Stimulated activated naive CD8-positive, alpha-beta T cell treated with anti-CD3 and anti-CD28 coated beads, Interleukin-15, Interleukin-2, amounts not matched to agents 100 ng/mL and 50 ng/mL, for 24 hours (primary cell): ENCODE data around the gene NOVA2.
"Not testable (repeated sequence)": the region's sequence is repeated elsewhere in the genome, so short reads cannot be mapped to it uniquely, and the experiment has no call there.

Experiments used
- H3K27ac Mint-ChIP-seq: one replicate; pipeline ENCODE4 v1.8.0; 2021; ENCODE audit warnings: mild to moderate bottlenecking, mixed read lengths
- H3K27me3 Mint-ChIP-seq: one replicate; pipeline ENCODE4 v1.8.0; 2021; ENCODE audit warnings: mixed read lengths
- H3K36me3 Mint-ChIP-seq: one replicate; pipeline ENCODE4 v1.8.0; 2021; ENCODE audit warnings: low read depth, mixed read lengths
- H3K4me1 Mint-ChIP-seq: one replicate; pipeline ENCODE4 v1.8.0; 2021; ENCODE audit warnings: low read depth, mixed read lengths
- H3K4me3 Mint-ChIP-seq: one replicate; pipeline ENCODE4 v1.8.0; 2021; ENCODE audit warnings: mild to moderate bottlenecking, mixed read lengths
- H3K9me3 Mint-ChIP-seq: one replicate; pipeline ENCODE4 v1.8.0; 2021; ENCODE audit warnings: mixed read lengths

Gene NOVA2

GRCh38 chr19:45902651-45903625 lies 70.7 kb downstream of the NOVA2 start:
- Mint-ChIP-seq H3K4me3 (peak overlapping the region; percentile 91), H3K27me3 (no peaks in the 10 kb centered on the region), H3K27ac (peak overlapping the region; percentile 85), H3K9me3 (no peaks in the 10 kb centered on the region), H3K36me3 (peaks cover 11% of the 10 kb centered on the region), H3K4me1 (peaks cover 12% of the 10 kb centered on the region)

- H3K36me3 Mint-ChIP-seq = peaks cover 11% of the 10 kb centered on the region
- H3K4me3 Mint-ChIP-seq = peak within 1 kb of the TSS; percentile 91
- peak within 1 kb of the TSS; percentile 85 for H3K27ac Mint-ChIP-seq
- H3K9me3 Mint-ChIP-seq = no peaks in the 10 kb centered on the region
- no peaks in the 10 kb centered on the region for H3K27me3 Mint-ChIP-seq
- peaks cover 12% of the 10 kb centered on the region for H3K4me1 Mint-ChIP-seq
Observed at GRCh38 chr19:45901912-45902650, 71.6 kb downstream of the NOVA2 start, which contains the start of gene MYPOP. TSS of gene MYPOP (minus strand) at chr19:45902613. CDS start at chr19:45901773, 840 bp downstream.

- H3K36me3 Mint-ChIP-seq = peaks cover 11% of the 10 kb centered on the region
- no peak overlapping the region for H3K27ac Mint-ChIP-seq
- peak overlapping the region; percentile 91 for H3K4me3 Mint-ChIP-seq
- H3K27me3 Mint-ChIP-seq = no peaks in the 10 kb centered on the region
- no peaks in the 10 kb centered on the region for H3K9me3 Mint-ChIP-seq
- H3K4me1 Mint-ChIP-seq = peaks cover 12% of the 10 kb centered on the region
Observed at GRCh38 chr19:45901432-45901911, 72.2 kb downstream of the NOVA2 start.

- Mint-ChIP-seq H3K27me3 (no peaks in the 10 kb centered on the region), H3K4me3 (peak overlapping the region; percentile 59), H3K27ac (no peak overlapping the region), H3K9me3 (no peaks in the 10 kb centered on the region), H3K36me3 (peaks cover 11% of the 10 kb centered on the region), H3K4me1 (peaks cover 12% of the 10 kb centered on the region)
Observed at GRCh38 chr19:45900738-45901431, 72.8 kb downstream of the NOVA2 start.

GRCh38 chr19:45899919-45900589 lies 73.6 kb downstream of the NOVA2 start:
- H3K36me3 Mint-ChIP-seq = peaks cover 16% of the 10 kb centered on the region
- no peak overlapping the region for H3K27ac Mint-ChIP-seq
- no peaks in the 10 kb centered on the region for H3K9me3 Mint-ChIP-seq
- peaks cover 12% of the 10 kb centered on the region for H3K4me1 Mint-ChIP-seq
- no peak overlapping the region for H3K4me3 Mint-ChIP-seq
- no peaks in the 10 kb centered on the region for H3K27me3 Mint-ChIP-seq

GRCh38 chr19:45899253-45899652 lies 74.4 kb downstream of the NOVA2 start:
- no peaks in the 10 kb centered on the region for H3K27me3 Mint-ChIP-seq
- H3K4me1 Mint-ChIP-seq = peaks cover 12% of the 10 kb centered on the region
- H3K27ac Mint-ChIP-seq = no peak overlapping the region
- no peak overlapping the region for H3K4me3 Mint-ChIP-seq
- no peaks in the 10 kb centered on the region for H3K9me3 Mint-ChIP-seq
- peaks cover 18% of the 10 kb centered on the region for H3K36me3 Mint-ChIP-seq

- peaks cover 8% of the 10 kb centered on the region for H3K4me1 Mint-ChIP-seq
- H3K36me3 Mint-ChIP-seq = peaks cover 18% of the 10 kb centered on the region
- H3K4me3 Mint-ChIP-seq = no peak overlapping the region
- no peak overlapping the region for H3K27ac Mint-ChIP-seq
- H3K27me3 Mint-ChIP-seq = no peaks in the 10 kb centered on the region
- H3K9me3 Mint-ChIP-seq = no peaks in the 10 kb centered on the region
Observed at GRCh38 chr19:45897261-45897812, 76.3 kb downstream of the NOVA2 start.

- not testable (repeated sequence) for H3K27me3 Mint-ChIP-seq, H3K4me1 Mint-ChIP-seq, H3K9me3 Mint-ChIP-seq, H3K27ac Mint-ChIP-seq, H3K4me3 Mint-ChIP-seq
- peaks cover 18% of the 10 kb centered on the region for H3K36me3 Mint-ChIP-seq
Observed at GRCh38 chr19:45895983-45896599, 77.6 kb downstream of the NOVA2 start.

- Mint-ChIP-seq H3K36me3 (peaks cover 18% of the 10 kb centered on the region), H3K4me3 (no peak overlapping the region), H3K27ac (no peak overlapping the region), H3K4me1 (peaks cover under 1% of the 10 kb centered on the region), H3K27me3 (no peaks in the 10 kb centered on the region), H3K9me3 (no peaks in the 10 kb centered on the region)
Observed at GRCh38 chr19:45895519-45895972, 78.1 kb downstream of the NOVA2 start.

GRCh38 chr19:45890877-45891276 lies 82.8 kb downstream of the NOVA2 start:
- H3K27ac Mint-ChIP-seq = no peak overlapping the region
- H3K27me3 Mint-ChIP-seq = no peaks in the 10 kb centered on the region
- peaks cover 8% of the 10 kb centered on the region for H3K4me1 Mint-ChIP-seq
- no peak overlapping the region for H3K4me3 Mint-ChIP-seq
- no peaks in the 10 kb centered on the region for H3K9me3 Mint-ChIP-seq
- peaks cover 7% of the 10 kb centered on the region for H3K36me3 Mint-ChIP-seq

- H3K9me3 Mint-ChIP-seq = no peaks in the 10 kb centered on the region
- H3K27ac Mint-ChIP-seq = peak overlapping the region; percentile 55
- no peaks in the 10 kb centered on the region for H3K27me3 Mint-ChIP-seq
- H3K4me3 Mint-ChIP-seq = no peak overlapping the region
- H3K36me3 Mint-ChIP-seq = no peaks in the 10 kb centered on the region
- H3K4me1 Mint-ChIP-seq = peaks cover 13% of the 10 kb centered on the region
Observed at GRCh38 chr19:45889210-45889885, 84.3 kb downstream of the NOVA2 start.

GRCh38 chr19:45887200-45887710 lies 86.4 kb downstream of the NOVA2 start:
- Mint-ChIP-seq H3K27ac (peak overlapping the region; percentile 92), H3K4me3 (peak overlapping the region; percentile 88), H3K36me3 (no peaks in the 10 kb centered on the region), H3K27me3 (no peaks in the 10 kb centered on the region), H3K9me3 (no peaks in the 10 kb centered on the region), H3K4me1 (peaks cover 25% of the 10 kb centered on the region)
